Nephron progenitor cell (in vitro differentiated cells): ENCODE measurements around the gene SLK.
A peak's percentile ranks its signal among the peaks of the same experiment; 100 is the strongest.

ENCODE experiments used
- DNase-seq: peaks from one replicate; pipeline ENCODE4 v3.0.0; 2021
- H3K27ac Mint-ChIP-seq: 2 replicates; pipeline ENCODE4 v1.8.0; 2021; ENCODE audit warnings: mild to moderate bottlenecking, moderate library complexity, mixed read lengths
- H3K27me3 Mint-ChIP-seq: 2 replicates; pipeline ENCODE4 v1.8.0; 2021; ENCODE audit warnings: mild to moderate bottlenecking, low read depth, mixed read lengths; ENCODE audit not compliant: poor library complexity
- H3K36me3 Mint-ChIP-seq: 2 replicates; pipeline ENCODE4 v1.8.0; 2021; ENCODE audit warnings: low read depth, mixed read lengths
- H3K4me1 Mint-ChIP-seq: 2 replicates; pipeline ENCODE4 v1.8.0; 2021; ENCODE audit warnings: mixed read lengths
- H3K4me3 Mint-ChIP-seq: 2 replicates; pipeline ENCODE4 v1.8.0; 2021; ENCODE audit warnings: mild to moderate bottlenecking, moderate library complexity, mixed read lengths
- H3K9me3 Mint-ChIP-seq: 2 replicates; pipeline ENCODE4 v1.8.0; 2021; ENCODE audit warnings: mild to moderate bottlenecking, moderate library complexity, mixed read lengths
- TF ChIP-seq, protein P1 (sequence below): fragments of 200-600 bp; sonication (generic); IDR thresholded peaks from 2 replicates; pipeline ENCODE4 v1.5.0; 2021; ENCODE audit warnings: antibody characterized with exemption

The SLK gene

DNA sequence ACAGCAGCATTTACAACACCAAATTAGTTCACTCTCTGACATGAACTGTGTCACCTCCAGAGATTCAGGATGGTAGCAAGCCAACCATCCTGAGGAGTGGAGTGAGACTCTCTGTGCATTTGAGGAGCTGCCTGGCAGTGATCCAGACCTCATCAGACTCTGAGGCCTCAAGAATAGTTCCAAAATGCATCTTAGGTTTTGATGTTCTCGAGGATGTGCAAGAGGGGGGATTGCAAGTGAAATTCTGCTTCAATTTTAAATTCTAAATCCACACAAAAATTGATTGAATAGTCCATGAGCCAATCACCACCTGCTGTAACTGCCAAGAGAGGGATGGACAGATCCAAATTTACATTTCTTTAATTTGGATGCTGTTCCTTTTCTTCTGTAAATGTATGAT, 49.7 kb downstream of the SLK start:
- TF ChIP-seq, protein P1, sequence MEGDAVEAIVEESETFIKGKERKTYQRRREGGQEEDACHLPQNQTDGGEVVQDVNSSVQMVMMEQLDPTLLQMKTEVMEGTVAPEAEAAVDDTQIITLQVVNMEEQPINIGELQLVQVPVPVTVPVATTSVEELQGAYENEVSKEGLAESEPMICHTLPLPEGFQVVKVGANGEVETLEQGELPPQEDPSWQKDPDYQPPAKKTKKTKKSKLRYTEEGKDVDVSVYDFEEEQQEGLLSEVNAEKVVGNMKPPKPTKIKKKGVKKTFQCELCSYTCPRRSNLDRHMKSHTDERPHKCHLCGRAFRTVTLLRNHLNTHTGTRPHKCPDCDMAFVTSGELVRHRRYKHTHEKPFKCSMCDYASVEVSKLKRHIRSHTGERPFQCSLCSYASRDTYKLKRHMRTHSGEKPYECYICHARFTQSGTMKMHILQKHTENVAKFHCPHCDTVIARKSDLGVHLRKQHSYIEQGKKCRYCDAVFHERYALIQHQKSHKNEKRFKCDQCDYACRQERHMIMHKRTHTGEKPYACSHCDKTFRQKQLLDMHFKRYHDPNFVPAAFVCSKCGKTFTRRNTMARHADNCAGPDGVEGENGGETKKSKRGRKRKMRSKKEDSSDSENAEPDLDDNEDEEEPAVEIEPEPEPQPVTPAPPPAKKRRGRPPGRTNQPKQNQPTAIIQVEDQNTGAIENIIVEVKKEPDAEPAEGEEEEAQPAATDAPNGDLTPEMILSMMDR, result no peak
- Mint-ChIP-seq H3K4me3 (no peak overlapping the region), H3K27ac (no peak overlapping the region), H3K27me3 (no peaks in the 10 kb centered on the region), H3K9me3 (no peaks in the 10 kb centered on the region), H3K4me1 (no peaks in the 10 kb centered on the region), H3K36me3 (peaks cover 52% of the 10 kb centered on the region)
- DNase-seq, result no peak

DNA sequence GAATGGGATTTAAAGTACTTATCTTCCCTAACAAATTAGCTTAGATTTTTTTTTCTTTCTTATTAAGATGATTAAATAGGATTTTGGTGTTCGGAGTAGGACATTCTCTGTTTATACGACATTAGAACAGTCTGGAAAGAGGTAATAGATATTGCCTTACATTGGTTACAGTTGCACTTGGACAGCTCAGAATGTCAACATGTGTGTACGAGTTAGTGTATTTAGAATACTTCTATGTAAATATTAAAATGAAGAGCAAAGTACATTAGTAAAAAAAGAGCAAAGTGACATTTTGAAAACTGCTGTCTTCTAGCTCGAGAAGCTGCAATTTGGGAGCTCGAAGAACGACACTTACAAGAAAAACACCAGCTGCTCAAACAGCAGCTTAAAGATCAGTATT, 51.5 kb downstream of the SLK start:
- no peaks in the 10 kb centered on the region for H3K27me3 Mint-ChIP-seq

DNA sequence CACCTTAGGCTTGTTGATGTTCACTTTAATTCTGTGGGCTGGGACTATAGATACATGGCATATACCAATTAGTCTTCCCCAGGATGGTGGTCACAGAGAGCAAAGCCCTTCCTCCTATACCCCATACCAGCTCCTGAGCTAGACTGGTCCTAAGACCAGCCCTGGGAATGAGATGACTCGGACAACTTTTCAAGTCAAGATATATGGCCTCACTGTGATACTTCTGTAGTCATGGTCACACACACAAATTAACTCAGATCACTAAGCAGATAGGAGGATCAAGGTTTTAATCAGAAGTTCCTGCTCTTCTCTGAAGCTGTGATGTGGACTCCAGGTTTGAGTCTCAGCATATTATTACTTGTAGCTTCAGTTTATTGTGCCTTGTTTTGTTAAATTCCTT, 53.1 kb downstream of the SLK start:
- no peak for DNase-seq
- TF ChIP-seq, protein P1, result no peak
- no peaks in the 10 kb centered on the region for H3K9me3 Mint-ChIP-seq
- no peaks in the 10 kb centered on the region for H3K27me3 Mint-ChIP-seq
- H3K27ac Mint-ChIP-seq, result peak overlapping the region; percentile 26
- H3K4me3 Mint-ChIP-seq, result no peak overlapping the region
- H3K36me3 Mint-ChIP-seq, result peaks cover 72% of the 10 kb centered on the region
- peaks cover 14% of the 10 kb centered on the region for H3K4me1 Mint-ChIP-seq

More for the DNA sequence above, 51.5 kb downstream of the SLK start:
- Mint-ChIP-seq H3K27ac (no peak overlapping the region), H3K9me3 (no peaks in the 10 kb centered on the region), H3K36me3 (peaks cover 68% of the 10 kb centered on the region), H3K4me1 (peaks cover under 1% of the 10 kb centered on the region), H3K4me3 (no peak overlapping the region)
- TF ChIP-seq, protein P1, result no peak
- no peak for DNase-seq

DNA sequence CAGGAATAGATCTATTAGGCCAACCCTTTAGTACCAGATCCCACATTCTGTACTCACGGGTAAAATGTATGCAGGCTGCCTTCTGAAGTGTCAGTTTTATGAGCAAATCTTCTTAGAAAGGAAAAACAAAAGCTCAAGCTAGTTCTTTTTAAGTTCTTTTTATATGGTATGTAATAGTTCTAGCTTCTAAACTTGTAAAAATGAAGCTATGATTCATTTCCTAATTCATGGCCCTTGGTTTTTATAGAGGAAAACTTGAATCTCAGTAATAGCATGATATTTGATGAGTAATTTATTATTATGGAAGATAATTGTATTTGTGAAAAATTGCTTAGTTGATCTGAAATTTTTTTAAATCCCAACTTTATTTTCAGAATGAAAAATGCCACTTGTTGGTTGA, 54.3 kb downstream of the SLK start:
- no peak for DNase-seq
- no peaks in the 10 kb centered on the region for H3K9me3 Mint-ChIP-seq
- H3K36me3 Mint-ChIP-seq, result peaks cover 67% of the 10 kb centered on the region
- H3K4me1 Mint-ChIP-seq, result peaks cover 14% of the 10 kb centered on the region
- no peaks in the 10 kb centered on the region for H3K27me3 Mint-ChIP-seq
- TF ChIP-seq, protein P1, result no peak
- no peak overlapping the region for H3K27ac Mint-ChIP-seq
- no peak overlapping the region for H3K4me3 Mint-ChIP-seq

DNA sequence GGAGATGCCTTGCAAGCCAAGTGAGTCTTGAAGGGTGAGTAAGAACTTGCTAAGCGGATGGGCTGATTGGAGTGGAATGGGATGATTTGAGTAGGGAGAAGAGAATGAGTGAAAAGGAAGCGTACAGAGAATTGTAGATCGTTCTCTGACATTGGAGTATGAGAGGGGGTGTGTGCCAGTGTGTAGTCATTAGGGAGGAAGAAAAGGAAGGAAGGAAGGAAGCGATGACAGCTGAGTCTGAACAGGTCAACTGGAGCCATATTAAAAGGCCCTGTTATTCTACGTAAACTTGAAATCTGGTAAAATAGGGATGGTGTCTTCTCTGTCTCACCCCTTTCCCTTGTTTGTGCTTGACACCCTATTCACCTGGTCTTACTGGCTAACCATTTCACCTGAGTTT, 55.1 kb downstream of the SLK start:
- Mint-ChIP-seq H3K4me1 (peaks cover 14% of the 10 kb centered on the region), H3K4me3 (no peak overlapping the region), H3K9me3 (no peaks in the 10 kb centered on the region), H3K27me3 (no peaks in the 10 kb centered on the region), H3K36me3 (peaks cover 67% of the 10 kb centered on the region), H3K27ac (peak overlapping the region; percentile 2)
- TF ChIP-seq, protein P1, result no peak
- no peak for DNase-seq

DNA sequence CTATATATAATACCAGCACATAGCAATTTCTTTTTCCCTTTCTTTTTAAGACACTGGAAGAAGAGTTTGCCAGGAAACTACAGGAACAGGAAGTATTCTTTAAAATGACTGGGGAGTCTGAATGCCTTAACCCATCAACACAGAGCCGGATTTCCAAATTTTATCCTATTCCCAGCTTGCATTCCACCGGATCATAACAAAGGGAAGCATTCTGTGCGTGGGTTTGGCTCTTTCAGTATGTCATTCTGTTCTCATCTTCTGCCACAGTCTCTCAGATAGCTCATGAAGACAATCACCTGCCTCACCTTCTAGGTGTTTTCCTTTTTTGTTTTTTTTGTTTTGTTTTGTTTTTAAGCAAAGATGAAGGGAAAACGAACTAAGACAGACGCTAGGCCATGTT, 58.6 kb downstream of the SLK start:
- H3K36me3 Mint-ChIP-seq, result peaks cover 58% of the 10 kb centered on the region
- TF ChIP-seq, protein P1, result no peak
- no peak overlapping the region for H3K4me3 Mint-ChIP-seq
- H3K9me3 Mint-ChIP-seq, result no peaks in the 10 kb centered on the region
- no peaks in the 10 kb centered on the region for H3K27me3 Mint-ChIP-seq
- H3K27ac Mint-ChIP-seq, result peak overlapping the region; percentile 7
- peaks cover 18% of the 10 kb centered on the region for H3K4me1 Mint-ChIP-seq
- no peak for DNase-seq
